ENCODE data around the gene C16orf74. TPM values are rescaled to one million over a fixed set of nuclear protein-coding genes. Genes with fewer than 3 reads are reported as not detected.

C16orf74 gene
- total and polyA plus RNA-seq, 2 experiments from 2014 or later: 5.3 to 7.8 TPM

GRCh38 chr16:85738923-85739715 is 11.8 kb downstream of the C16orf74 start:
- WGBS (ENCODE audit: low lambda C conversion rate, missing lambda C conversion rate): 50% methylated on average over 13 of the region's 13 CpGs
- H3K4me2 ChIP-seq: no peak overlapping the region
- no peaks in the 10 kb centered on the region for H3K36me3 ChIP-seq (replicated peaks; ENCODE audit: insufficient read depth, low read depth)
- no peaks in the 10 kb centered on the region for H3K4me1 ChIP-seq (ENCODE audit: insufficient read depth)
- DNase-seq (ENCODE audit: low spot score): no peak
- no peak overlapping the region for H2AFZ ChIP-seq
- H3K9me3 ChIP-seq (ENCODE audit: low read depth): no peaks in the 10 kb centered on the region
- H3K27ac ChIP-seq: no peak overlapping the region
- no peaks in the 10 kb centered on the region for H3K79me2 ChIP-seq
- H3K27me3 ChIP-seq: no peaks in the 10 kb centered on the region
- no peaks in the 10 kb centered on the region for H4K20me1 ChIP-seq (ENCODE audit: insufficient read depth, poor library complexity, severe bottlenecking)
- H3K9me2 ChIP-seq (replicated peaks; ENCODE audit: insufficient read depth): no peaks in the 10 kb centered on the region
- no peak for TF ChIP-seq EZH2 (IDR thresholded peaks at IDR 0.05; ENCODE audit: borderline replicate concordance)
- no peak for TF ChIP-seq EZH2phosphoT487 (IDR thresholded peaks at IDR 0.05; ENCODE audit: low read depth, severe bottlenecking, unreplicated experiment)
- no peak for TF ChIP-seq CTCF (IDR thresholded peaks at IDR 0.05; ENCODE audit: poor library complexity)
- H3K4me3 ChIP-seq: no peak overlapping the region

DNA sequence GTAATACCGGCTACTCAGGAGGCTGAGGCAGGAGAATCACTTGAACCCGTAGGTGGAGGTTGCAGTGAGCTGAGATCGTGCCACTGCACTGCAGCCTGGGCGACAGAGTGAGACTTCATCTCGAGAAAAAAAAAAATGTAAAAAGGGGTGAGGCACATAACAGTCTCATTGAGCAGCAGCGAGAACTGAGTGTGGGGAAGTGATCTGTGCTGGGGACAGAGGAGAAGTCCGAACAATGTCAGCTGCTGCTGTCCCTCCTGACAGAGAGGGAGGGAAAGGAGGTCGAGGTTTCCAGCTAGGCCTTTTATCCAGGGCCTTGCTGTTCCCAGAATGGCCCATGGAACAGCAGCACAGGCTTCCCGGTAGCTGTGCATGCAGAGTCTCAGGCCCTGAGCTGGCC is 14.0 kb downstream of the C16orf74 start:
- Histone ChIP-seq H4K20me1 (ENCODE audit: insufficient read depth, poor library complexity, severe bottlenecking) (no peaks in the 10 kb centered on the region), H3K27ac (no peak overlapping the region), H3K4me3 (no peak overlapping the region), H3K4me1 (ENCODE audit: insufficient read depth) (no peaks in the 10 kb centered on the region), H3K27me3 (no peaks in the 10 kb centered on the region), H3K79me2 (no peaks in the 10 kb centered on the region), H3K9me2 (replicated peaks; ENCODE audit: insufficient read depth) (no peaks in the 10 kb centered on the region), H3K4me2 (no peak overlapping the region), H2AFZ (no peak overlapping the region), H3K9me3 (ENCODE audit: low read depth) (no peaks in the 10 kb centered on the region), H3K36me3 (replicated peaks; ENCODE audit: insufficient read depth, low read depth) (no peaks in the 10 kb centered on the region)
- 95% methylated on average over 9 of the region's 9 CpGs for whole genome bisulfite sequencing (ENCODE audit: low lambda C conversion rate, missing lambda C conversion rate)
- TF ChIP-seq EZH2 (IDR thresholded peaks at IDR 0.05; ENCODE audit: borderline replicate concordance) (no peak), EZH2phosphoT487 (IDR thresholded peaks at IDR 0.05; ENCODE audit: low read depth, severe bottlenecking, unreplicated experiment) (no peak), CTCF (IDR thresholded peaks at IDR 0.05; ENCODE audit: poor library complexity) (no peak)
- no peak for DNase-seq (ENCODE audit: low spot score)

GRCh38 chr16:85735946-85736345 is 14.9 kb downstream of the C16orf74 start:
- H3K36me3 ChIP-seq (replicated peaks; ENCODE audit: insufficient read depth, low read depth): no peaks in the 10 kb centered on the region
- WGBS (ENCODE audit: low lambda C conversion rate, missing lambda C conversion rate): 78% methylated on average over 6 of the region's 6 CpGs
- H3K4me1 ChIP-seq (ENCODE audit: insufficient read depth): no peaks in the 10 kb centered on the region

More at GRCh38 chr16:85735946-85736345, 14.9 kb downstream of the C16orf74 start:
- no peaks in the 10 kb centered on the region for H3K9me3 ChIP-seq (ENCODE audit: low read depth)
- no peaks in the 10 kb centered on the region for H3K27me3 ChIP-seq
- no peaks in the 10 kb centered on the region for H3K79me2 ChIP-seq
- H3K27ac ChIP-seq: no peak overlapping the region
- no peak for DNase-seq (ENCODE audit: low spot score)
- H3K4me2 ChIP-seq: no peak overlapping the region
- no peaks in the 10 kb centered on the region for H4K20me1 ChIP-seq (ENCODE audit: insufficient read depth, poor library complexity, severe bottlenecking)
- H3K4me3 ChIP-seq: no peak overlapping the region
- no peaks in the 10 kb centered on the region for H3K9me2 ChIP-seq (replicated peaks; ENCODE audit: insufficient read depth)
- no peak overlapping the region for H2AFZ ChIP-seq
- TF ChIP-seq EZH2 (IDR thresholded peaks at IDR 0.05; ENCODE audit: borderline replicate concordance) (no peak), CTCF (IDR thresholded peaks at IDR 0.05; ENCODE audit: poor library complexity) (no peak), EZH2phosphoT487 (IDR thresholded peaks at IDR 0.05; ENCODE audit: low read depth, severe bottlenecking, unreplicated experiment) (no peak)
